ENCODE measurements around the gene MEGF8. TPM values are rescaled to one million over a fixed set of nuclear protein-coding genes. Genes with fewer than 3 reads are reported as not detected.

MEGF8 gene
- total and polyA plus RNA-seq, 10 of the 15 experiments (the other 5 are each of a cell fraction or from before 2014, with no cell fraction given) = 0.43 to 12.8 (median 2.7) TPM

GRCh38 chr19:42276821-42277220, 48.6 kb upstream of the MEGF8 start:
- ChIA-PET POLR2A (interaction anchor here (1.3 to 1.7 kb wide), 2 partner anchors 16 to 33 kb away, joined by 3 to 5 read pairs; no protein-coding TSS in a partner anchor), RAD21 (ENCODE audit: unreplicated experiment) (interaction anchor here (1.9 kb wide), 1 partner anchor 34 kb away, joined by 5 read pairs; the partner anchor contains the start of gene GSK3A), SMC1A (ENCODE audit: uncharacterized antibody, unreplicated experiment) (interaction anchor here (5.1 kb wide), 1 partner anchor 32 kb away, joined by 70 read pairs; the partner anchor contains the start of gene GSK3A), CTCF (interaction anchor here (0.6 to 6.7 kb wide), 3 partner anchors 32 to 164 kb away, joined by 3 to 111 read pairs (median 3); partner anchors contain the start of gene GSK3A)
- H3K27me3 ChIP-seq (replicated peaks in 1 of 2; ENCODE audit: control insufficient read depth in 2 of 2, insufficient read depth in 2 of 2, low read length in 1 of 2) = no peaks in the 10 kb centered on the region
- H2AFZ ChIP-seq (ENCODE audit: control insufficient read depth, low read depth, low read length) = no peak overlapping the region
- H3K79me2 ChIP-seq (ENCODE audit: control insufficient read depth, insufficient read depth, low read length) = peaks cover 24% of the 10 kb centered on the region
- peak; percentile 47 for FAIRE-seq
- no peak overlapping the region for H3K9ac ChIP-seq (ENCODE audit: control insufficient read depth, insufficient read depth, low read length)
- H3K9me3 ChIP-seq (replicated peaks; ENCODE audit: control insufficient read depth, insufficient read depth, low read length) = no peaks in the 10 kb centered on the region
- H3K27ac ChIP-seq (ENCODE audit: control insufficient read depth, insufficient read depth) = peak overlapping the region; percentile 52
- in situ Hi-C loops (cut with MboI) = loop anchor here (5.0 kb wide), 1 partner anchor 145 kb away; the partner anchor contains the start of gene POU2F2
- TF ChIP-seq RAD21 (IDR thresholded peaks at IDR 0.05; ENCODE audit: insufficient read depth, low read depth, low read length) (no peak), RFX5 (IDR thresholded peaks at IDR 0.05; ENCODE audit: low read depth, low read length) (no peak), SRF (IDR thresholded peaks at IDR 0.05; ENCODE audit: low read depth in 2 of 2, low read length in 2 of 2) (peak in 1 of 2 experiments; percentile 22; a peak in 1 of 4 replicates), BHLHE40 (IDR thresholded peaks at IDR 0.05; ENCODE audit: borderline replicate concordance in 1 of 2, low read depth in 2 of 2, low read length in 1 of 2) (peak; percentile 92 to 93), BACH1 (IDR thresholded peaks at IDR 0.05; ENCODE audit: borderline replicate concordance) (no peak), MXI1 (IDR thresholded peaks at IDR 0.05; ENCODE audit: low read depth, low read length) (no peak)
- 50% methylated on average over 4 of the region's 4 CpGs for WGBS (ENCODE audit: insufficient coverage, insufficient replicate concordance, low lambda C conversion rate, missing lambda C conversion rate)
- intact Hi-C loops (cut with micrococcal nuclease; ENCODE audit: unreplicated experiment) = no loop called here
- BruUV-seq (replicated peaks) = no TSS peak
- no peak overlapping the region for H3K4me2 ChIP-seq (ENCODE audit: control insufficient read depth, insufficient read depth)
- H3K4me1 ChIP-seq (ENCODE audit: control insufficient read depth, insufficient read depth, low read length) = peaks cover 37% of the 10 kb centered on the region
- peaks cover 3 to 17% of the 10 kb centered on the region in 2 experiments; a peak in 3 of 4 replicates for H3K36me3 ChIP-seq (ENCODE audit: control insufficient read depth in 2 of 2, insufficient read depth in 2 of 2, low read length in 1 of 2)
- H4K20me1 ChIP-seq (ENCODE audit: control insufficient read depth, insufficient read depth) = no peaks in the 10 kb centered on the region; the same call in 1 of the 2 replicates
- DNase-seq (ENCODE audit: low read depth, low spot score) = no peak
- H3K4me3 ChIP-seq = no peak overlapping the region
- peak; percentile 16 for ATAC-seq

All from GM12878 (cell line).